HG03135 (cell line): ENCODE results near the gene TULP3.
"Not testable (repeated sequence)": the region's sequence is repeated elsewhere in the genome, so short reads cannot be mapped to it uniquely, and the experiment has no call there.

ENCODE experiments used
- ATAC-seq: cut with Tn5 transposase; IDR thresholded peaks from one replicate; pipeline ENCODE4 v1.9.1; 2021; ENCODE audit warnings: mild to moderate bottlenecking, moderate library complexity; ENCODE audit not compliant: unreplicated experiment

Gene TULP3, protein sequence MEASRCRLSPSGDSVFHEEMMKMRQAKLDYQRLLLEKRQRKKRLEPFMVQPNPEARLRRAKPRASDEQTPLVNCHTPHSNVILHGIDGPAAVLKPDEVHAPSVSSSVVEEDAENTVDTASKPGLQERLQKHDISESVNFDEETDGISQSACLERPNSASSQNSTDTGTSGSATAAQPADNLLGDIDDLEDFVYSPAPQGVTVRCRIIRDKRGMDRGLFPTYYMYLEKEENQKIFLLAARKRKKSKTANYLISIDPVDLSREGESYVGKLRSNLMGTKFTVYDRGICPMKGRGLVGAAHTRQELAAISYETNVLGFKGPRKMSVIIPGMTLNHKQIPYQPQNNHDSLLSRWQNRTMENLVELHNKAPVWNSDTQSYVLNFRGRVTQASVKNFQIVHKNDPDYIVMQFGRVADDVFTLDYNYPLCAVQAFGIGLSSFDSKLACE

DNA sequence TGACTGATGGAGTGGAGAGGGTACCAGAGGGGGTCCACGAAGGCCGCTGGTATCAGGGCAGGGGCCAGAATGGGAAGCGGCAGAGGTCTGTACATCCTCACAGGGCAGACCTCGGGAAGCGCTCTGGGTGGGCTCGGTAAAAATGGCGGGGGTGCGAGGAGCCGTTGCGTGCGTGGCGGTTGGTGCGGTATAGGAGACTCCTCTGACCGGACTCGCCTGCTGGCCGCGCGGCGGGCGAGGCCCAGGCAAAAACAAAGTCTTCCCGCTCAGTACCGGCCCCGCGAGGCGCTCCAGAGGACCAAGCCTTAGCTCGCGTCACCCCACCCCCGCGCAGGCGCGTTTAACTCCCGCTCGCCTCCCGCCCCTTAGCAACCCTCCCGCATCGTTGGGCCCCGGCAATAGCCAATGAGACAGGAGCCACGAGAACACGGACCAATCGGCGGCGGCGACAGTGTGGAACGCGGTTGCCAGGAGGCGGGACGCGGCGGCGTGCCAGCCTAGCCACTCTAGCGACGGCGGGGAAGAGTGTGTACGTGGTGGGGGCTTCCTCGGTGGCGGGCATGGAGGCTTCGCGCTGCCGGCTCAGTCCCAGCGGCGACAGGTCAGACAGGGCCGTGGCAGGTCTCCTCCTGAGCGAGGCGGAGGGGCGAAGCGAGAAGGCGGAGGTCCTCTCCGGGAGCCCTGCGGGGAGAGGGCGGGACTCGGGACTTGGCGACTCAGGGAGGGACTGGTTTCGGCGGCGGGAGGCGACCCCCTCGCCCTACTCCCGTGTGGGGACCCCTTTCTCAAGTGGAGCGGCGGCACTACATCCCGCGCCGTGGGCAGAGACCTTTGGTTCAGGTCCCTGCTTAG, at the start of gene TULP3:
TSS of gene TULP3 (plus strand) at position 504 of the 852 bp plus-strand sequence. CDS start at position 561, 57 bp downstream.
- peak; percentile 99 for ATAC-seq

DNA sequence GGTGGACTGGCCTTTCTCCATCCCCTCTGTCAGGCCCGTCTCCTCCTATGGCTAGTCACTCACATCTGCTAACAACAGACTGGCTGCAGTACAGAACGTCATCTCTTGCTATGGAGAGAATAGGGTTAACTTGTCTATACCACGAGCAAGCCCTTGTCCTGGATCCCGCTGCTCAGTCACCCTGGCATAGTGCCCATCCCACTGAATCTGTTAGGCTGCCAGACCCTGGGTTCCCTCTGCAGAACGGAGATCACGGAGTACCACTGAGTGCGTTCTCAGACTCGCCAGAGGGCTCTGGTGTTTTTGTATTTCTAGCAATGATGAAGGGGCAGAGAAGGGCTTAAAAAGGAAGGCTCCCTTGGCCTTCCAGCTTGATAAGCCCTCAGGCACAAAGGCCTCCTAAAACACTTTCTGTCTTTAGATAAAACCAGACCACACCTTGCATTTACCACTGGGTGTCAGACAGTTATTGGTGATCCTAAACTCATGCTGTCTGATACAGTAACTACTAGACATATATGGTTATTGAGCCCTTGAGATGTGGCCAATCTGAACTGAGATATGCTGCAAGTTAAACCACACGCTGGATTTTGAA, 49.5 kb upstream of the TULP3 start:
- no peak for ATAC-seq

DNA sequence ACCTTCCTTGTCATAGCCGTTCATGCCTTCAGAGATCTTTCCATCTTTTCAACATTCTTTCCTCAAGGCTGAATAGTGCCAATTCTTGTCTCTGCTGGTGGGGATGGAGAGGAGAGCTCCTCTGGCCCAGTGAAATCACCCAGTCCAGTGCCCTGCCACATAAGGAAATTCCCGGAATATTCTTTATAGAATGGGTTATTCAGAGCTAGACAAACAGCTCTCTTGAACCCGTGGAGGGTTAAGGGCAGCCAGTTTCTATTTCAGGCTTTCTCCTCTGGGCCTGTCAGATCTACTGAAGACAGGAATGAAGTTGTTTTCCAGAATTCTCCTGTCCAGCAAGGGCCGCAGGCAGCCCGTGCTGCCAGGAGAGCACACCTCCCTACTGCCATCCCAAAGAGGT, 47.7 kb upstream of the TULP3 start:
- ATAC-seq = no peak

DNA sequence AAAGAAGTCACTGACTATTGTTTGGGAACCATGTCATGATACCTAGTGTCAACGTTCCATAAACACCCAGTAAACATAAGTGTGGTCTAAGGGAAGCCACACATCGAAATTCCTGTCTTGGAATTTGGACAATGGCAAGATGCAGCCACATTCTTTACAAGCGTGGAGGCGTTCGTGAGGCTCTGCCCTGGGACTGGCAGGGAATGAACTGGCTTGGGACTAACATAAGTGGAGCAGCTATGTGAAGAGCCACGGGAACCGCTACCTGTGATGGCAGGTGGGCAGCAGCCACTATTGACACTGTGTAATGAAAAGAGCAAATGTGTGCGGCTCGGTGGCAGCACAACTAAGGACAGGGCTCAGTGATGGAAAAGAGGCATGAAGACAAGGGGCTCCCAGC, 45.9 kb upstream of the TULP3 start:
- no peak for ATAC-seq

DNA sequence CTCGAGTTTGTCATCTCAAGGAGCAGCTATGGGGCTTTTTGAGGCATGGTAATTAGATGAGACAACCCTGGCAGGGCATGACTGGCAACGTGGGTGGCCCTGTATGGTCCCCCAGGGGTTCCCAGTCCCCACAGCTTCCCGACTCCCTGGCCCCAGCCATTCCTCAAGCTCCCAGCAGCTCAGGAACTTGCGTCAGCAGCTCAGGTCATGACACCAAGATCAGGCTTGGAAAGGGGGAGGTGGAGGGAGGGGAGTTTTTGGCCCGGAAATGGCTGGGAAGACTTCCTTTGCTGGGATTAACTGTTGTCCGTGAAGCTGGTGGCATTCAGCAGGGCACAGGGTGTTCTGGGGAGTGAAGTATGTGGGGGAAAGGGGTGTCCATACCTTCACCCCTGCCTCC, 45.4 kb upstream of the TULP3 start:
- ATAC-seq = no peak

DNA sequence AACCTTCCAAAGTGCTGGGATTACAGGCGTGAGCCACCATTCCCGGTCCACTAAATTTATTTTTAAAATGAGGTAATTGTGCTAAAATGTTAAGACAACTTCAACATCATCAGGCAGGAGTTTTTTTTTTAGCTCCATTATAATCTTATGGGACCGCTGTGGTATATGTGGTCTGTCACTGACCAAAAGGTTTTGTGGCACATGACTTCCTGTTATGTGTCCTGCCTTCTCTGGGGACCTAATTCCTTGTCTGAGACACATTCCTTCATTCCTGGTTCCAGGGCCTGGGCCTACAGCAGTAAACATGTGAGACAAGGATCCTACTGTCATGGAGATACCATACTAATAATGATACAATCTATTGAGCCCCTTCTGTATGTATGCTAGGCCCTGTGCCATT, 38.8 kb upstream of the TULP3 start:
- no peak for ATAC-seq

DNA sequence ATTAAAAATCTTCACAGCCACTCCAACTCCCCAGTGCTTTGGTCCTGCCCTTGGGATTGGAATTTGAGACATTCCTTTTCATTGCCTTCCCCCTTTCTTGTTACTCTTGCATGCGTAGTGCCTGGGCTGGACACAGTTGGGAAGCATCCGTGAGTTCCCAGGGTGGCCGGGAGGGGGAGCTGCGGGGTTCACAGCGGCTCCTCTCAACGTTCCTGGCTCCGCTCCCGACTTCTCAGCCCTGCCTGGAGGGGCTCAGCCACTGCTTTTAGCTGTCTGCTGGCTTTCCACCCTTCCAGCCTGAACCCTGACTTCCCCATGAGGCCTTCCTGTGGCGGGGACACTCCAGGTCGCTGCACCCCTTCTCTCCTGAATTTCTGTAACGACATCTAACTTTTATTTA, 37.1 kb upstream of the TULP3 start:
- ATAC-seq = no peak

DNA sequence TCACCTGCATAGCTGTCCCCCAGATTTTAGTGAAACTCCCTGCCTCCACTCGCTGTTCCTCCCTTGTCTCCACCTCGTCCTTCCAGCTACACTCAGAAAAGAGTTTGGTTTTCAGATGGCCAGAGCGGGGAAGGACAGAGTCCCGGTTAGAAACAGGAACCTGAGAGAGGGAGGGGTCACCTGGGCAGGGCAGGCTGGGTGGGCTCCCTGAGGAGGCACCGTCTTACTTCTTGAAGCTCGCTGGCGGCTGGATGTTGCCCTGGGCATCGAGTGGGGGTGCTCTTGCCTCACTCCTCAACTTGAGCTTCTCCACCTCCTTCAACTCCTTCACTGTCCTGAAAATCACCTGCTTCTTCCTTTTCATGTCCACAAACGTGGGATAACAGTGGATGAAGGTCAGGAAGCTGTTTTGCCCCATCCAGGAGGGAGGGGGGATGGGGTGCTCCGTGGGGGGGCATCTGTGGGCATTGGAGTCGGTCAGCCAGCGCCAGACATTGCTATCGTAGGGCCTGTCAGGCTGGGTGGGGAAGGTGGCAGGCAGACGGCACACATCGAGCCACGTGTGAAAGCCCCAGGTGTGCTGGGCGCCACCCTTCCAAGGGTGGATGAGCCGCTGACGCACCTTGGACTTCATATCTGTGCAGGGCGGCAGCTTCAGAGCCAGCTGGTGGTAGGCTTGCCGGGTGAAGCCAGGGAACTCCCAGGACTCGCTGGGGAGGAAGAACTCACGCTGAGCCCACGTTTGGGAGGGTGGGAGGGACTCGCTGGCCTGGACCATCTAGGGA, 35.8 kb upstream of the TULP3 start:
- ATAC-seq = no peak

DNA sequence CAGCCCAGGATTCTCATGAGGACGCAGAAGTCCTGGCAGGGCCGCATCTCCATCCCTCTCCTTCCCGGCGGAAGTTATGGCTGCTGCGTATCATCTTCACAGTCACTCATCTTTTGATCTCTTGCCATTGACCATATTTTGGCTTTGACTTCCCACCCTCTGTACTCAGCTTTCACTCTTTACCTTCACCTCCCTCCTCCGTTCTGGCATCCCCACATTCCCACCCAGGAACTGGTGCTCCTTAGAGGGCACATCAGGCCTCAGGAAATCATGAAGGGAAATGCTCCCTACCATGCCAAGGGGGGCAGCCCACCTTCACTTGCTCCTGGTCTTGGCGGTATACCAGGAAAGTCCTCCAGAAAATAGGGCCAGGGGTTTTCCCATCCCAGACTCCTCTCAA, 35.1 kb upstream of the TULP3 start:
- ATAC-seq = no peak

DNA sequence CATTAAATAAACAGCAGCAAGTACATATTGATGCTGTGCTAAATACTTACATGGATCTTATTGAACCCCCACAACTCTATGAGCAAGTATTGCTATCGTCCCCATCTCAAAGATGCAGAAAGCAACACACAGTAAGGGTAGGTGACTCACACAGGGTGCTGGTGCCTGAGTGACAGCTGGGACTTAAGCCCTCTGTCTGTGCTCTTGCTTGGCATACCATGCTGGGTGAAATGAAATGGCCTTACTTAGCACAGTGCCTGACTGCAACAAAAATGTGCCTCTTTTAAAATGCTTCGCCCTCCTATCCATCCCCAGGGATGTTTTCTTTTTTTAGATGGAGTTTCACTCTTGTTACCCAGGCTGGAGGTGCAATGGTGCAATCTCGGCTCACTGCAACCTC, 34.6 kb upstream of the TULP3 start:
- ATAC-seq = no peak

DNA sequence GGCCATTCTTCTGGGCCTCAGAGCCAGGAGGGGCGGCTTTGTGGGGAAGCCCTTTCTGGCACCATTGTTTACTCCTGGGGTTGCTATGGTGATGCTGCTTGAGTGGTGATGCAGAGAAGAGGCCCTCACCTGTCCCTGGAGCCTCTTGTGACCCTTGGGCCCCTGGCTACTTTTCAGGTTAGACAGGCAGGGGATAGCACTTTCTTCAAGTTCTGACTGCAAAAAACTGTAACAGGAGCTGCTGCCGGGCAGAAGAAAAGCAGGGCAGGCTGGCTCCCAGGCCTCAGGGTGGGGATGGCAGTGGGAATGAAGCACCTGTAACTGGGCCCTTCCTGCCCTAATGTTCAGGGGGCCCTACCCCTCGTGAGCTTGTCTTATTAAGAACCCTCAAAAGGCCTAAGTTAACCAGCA, 33.7 kb upstream of the TULP3 start, which contains the start of gene TEX52:
TSS of gene TEX52 (minus strand) at position 19 of the 411 bp plus-strand sequence. CDS start at position 6, 13 bp downstream.
- no peak for ATAC-seq

DNA sequence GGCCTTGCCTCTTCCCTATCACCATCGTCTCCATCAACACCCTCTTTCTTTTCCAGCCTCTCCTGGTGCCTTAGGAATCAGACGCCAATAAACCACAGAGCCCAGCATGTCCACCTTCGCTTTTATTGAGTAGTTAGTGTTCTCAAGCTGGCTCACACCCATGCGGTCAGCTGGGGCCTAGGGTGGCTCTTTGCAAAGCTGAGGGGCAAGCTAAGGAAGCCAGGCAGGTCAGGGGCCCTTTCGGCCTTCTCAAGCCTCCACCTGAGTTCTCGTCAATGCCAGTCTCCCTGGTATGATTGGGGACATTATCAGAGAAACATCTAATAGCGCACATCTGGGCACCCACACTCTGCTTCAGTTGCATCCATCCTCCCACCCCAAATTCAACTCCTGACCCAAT, 33.1 kb upstream of the TULP3 start:
- no peak for ATAC-seq

DNA sequence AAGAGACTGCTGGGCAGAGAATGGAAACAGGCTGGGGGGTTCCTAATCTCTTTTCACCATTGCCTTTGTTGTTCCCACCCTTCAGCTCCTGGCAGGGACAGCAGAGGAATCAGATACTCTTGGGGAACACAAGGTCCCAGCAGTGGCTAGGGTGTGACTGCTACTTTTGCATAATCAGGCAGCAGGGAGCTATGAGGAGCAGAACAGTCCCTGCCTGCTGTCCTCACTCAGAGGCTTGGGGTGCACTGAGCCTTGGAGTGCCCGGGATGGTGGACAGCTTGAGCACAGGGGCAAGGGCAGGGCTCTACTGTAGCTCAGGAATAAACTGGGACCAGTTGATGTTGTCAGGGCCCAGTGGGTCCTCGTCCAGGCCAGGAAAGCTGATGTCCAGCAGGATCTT, 32.4 kb upstream of the TULP3 start:
- no peak for ATAC-seq

DNA sequence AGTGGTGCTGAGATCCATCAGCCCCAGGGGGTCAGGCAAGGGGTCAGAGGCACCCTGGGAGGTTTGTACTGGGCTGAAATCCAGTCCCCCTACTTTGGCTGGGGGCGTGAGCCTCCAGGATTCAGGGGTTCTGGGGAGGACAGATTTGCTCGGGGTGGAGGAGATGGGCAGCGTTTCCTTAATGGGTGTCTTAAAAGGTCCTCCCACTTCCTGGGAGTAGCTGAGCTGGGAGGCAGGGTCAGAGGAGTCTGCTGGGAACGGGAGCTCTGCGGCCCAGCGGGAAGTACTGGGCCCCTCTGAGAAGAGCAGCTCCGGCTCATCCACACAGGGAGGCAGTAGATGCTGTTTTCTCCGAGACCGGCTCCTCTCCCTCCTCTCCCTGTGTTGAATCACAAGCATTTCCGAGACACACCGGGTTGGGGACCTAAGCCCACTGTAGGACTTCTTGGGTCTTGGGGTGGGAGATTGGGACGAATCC, 31.7 kb upstream of the TULP3 start:
- no peak for ATAC-seq

DNA sequence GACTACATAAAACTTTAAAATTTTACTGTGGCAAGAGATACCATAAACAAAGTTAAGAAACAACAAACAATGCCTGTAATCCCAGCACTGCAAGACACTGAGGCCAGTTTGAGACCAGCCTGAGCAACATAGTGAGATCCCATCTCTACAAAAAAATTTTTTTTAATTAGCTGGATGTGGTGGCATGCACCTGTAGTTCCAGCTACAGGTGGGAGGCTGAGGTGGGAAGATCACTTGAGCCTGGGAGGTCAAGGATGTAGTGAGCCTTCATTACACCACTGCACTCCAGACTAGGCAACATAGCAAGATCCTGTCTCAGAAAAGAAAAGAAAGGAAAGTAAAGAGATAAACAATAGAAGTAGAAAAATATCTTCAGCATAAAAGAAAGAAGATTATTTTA, 30.5 kb upstream of the TULP3 start:
- no peak for ATAC-seq

DNA sequence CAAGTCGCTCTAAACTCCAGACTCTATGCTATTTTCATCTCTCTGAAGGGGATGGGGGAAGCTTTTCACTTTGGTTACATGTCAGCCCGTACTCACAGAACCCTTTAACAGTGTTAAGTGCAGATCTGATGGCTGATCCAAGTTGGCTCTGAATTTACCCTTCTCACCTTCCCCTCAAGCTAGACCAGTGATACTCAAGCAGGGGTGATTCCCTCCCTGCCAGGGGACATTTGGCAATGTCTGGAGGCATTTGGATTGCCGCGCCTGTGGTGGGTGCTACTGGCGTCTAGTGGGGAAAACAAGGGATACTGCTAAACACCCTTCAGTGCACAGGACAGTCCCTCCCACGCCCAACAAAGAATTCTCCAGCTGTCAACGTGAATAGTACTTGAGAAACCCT, 27.8 kb upstream of the TULP3 start:
- ATAC-seq = no peak

DNA sequence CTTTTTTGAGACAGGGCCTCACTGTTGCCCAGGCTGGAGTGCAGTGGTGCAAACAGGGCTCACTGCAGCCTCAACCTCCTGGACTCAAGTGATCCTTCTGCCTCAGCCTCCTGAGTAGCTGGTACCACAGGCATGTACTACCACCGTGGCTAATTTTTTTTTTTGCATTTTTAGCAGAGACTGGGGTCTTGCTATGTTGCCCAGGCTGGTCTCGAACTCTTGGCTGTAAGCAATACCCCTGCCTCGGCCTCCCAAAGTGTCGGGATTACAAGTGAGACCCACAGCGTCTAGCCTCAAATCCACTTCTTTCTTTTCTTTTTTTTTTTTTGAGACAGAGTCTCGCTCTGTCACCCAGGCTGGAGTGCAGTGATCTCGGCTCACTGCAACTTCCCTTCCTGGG, 27.3 kb upstream of the TULP3 start:
- ATAC-seq = not testable (repeated sequence)

DNA sequence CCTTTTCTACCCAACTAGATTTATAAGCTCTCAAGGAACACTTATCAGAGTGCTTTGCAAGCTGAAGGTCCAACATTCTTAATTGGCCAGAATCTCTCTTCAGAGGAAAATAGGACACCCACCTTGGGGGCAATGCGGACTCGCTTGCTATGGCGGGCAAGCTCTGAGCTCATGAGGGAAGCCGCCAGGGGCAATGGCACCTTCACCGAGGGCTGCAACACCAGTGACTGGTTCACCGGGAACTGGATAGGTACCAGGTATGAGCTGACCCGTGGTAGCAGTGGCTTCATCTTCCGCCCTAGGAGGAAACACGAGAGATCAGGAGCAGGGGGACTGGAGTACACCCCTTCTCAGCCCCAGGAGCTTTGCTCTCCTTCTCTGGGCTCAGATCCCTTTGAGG, 26.5 kb upstream of the TULP3 start:
- ATAC-seq = no peak

DNA sequence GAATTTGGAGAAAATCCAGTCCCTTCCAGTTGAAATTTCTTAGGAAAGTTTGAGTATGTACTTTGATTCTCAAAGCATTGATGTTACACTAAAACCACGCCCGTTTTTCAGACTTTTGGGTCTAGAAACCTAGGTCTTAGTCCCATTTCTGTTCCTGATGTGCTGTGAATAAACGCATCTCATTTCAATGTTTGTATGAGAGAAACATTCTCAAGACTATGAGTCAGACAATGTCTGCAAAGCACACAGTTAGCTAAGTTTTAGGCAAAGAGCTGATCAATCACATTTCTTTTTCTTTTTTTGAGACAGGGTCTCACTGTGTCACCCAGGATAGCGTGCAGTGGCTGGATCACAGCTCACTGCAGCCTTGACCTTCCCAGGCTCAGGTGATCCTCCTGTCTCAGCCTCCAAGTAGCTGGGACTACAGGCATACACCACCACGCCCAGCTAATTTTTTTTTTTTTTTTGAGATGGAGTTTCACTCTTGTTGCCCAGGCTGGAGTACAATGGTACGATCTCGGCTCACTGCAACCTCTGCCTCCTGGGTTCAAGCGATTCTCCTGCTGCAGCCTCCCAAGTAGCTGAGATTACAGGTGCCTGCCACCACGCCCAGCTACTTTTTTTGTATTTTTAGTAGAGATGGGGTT, 21.6 kb upstream of the TULP3 start:
- not testable (repeated sequence) for ATAC-seq

DNA sequence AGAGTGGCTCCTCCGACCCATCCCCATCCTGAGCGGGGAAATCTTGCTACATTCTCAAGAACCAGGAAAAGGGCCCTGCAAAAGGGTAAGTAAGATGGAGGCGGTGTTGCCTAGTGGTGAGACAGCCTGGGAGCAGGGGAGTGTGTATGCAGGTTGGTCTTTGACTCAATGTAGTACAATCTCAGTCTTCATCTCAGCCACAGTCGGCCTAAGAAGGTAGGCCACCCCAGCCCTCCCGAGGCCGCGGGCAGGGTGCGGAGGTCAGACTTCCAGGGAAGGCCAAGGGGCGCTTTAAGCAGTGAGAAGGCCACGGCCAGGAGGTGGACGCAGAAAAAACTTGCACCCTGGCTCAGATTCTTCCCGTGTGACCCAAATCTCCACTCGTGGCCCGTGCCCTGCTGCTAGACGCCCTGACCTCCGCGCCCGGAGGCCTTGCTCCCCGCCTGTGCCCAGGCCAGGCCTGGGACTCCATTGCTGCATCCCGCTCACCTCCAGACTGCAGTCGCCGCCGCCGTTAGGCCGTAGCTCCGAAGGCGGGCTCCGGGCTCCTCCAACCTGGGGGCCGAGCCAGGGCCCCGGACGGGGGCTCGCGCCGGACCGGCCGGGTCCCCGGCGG, 14.2 kb upstream of the TULP3 start:
- ATAC-seq = peak; percentile 33
